GM12892 (cell line): ENCODE measurements around the gene ZDHHC17.

Source experiments
- POLR2A ChIP-seq: IDR thresholded peaks from 2 replicates; pipeline ENCODE4 v1.6.1; 2011; ENCODE audit warnings: low read depth, low read length, control low read depth
- POLR2AphosphoS5 ChIP-seq: IDR thresholded peaks from 2 replicates; pipeline ENCODE4 v1.6.1; 2011; ENCODE audit warnings: low read depth, low read length, control low read depth
- TAF1 ChIP-seq: IDR thresholded peaks from 2 replicates; pipeline ENCODE4 v1.6.1; 2011; ENCODE audit warnings: low read depth, mild to moderate bottlenecking, control low read depth, low read length, borderline replicate concordance

- TF ChIP-seq POLR2AphosphoS5 (no peak), TAF1 (no peak), POLR2A (no peak)
Observed at GRCh38 chr12:76878099-76878898, 114.4 kb downstream of the ZDHHC17 start.
